GM20431 (cell line): ENCODE data around the gene ARMC7.
"Not testable (repeated sequence)": the region's sequence is repeated elsewhere in the genome, so short reads cannot be mapped to it uniquely, and the experiment has no call there.

Source experiments
- in situ Hi-C: fragments of 300-500 bp; cut with MseI, MboI; formaldehyde crosslinking; loops from one replicate; pipeline ENCODE4 v1.15.0; 2020; ENCODE audit warnings: low sequenced_read_pairs; ENCODE audit not compliant: unreplicated experiment

Gene ARMC7

DNA sequence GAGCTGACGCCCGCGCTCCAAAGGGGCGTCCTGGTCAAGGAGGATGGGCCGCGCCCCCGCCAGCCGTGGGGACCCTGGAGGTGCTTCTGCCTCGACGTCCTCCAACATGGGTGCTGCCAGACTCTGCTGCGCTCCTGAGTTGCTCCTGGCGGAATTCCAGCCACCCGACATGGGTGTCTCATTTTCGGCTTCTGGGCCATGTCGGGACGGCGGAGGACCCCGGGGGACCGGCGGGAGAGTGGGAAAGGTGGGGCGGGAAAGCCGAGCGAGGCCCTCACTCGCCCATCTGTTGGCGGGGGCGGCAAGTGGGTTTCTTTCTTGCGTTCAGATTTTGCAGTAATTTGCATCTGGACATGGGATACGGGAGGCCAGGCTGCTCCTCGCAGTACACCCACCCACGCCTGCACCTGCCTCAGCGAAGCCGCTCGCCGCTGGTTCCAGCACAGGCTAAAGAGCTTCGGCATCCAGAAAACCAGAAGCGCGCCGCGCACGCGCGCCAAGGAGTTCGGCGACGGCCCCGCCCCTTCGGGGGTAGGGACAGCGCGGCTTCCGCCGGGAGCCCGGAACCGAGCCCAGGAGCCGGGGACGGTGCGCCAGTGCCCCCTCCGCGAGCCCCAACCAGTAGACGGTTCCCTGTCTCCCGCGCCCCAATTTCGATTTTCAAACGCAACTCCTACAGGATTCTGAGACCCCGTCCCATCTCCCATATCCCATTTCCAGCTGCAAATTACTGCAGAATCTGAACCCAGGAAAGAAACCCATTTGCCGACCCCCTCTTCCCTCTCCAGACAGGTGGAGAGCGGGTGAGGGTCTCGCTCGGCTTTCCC is at the start of gene ARMC7:
ARMC7 (plus strand) TSS at position 563 of the 827 bp plus-strand sequence. CDS start 320 bp downstream, outside the sequence.
- in situ Hi-C loops, result no loop called here

GRCh38 chr17:75060434-75061054 is 49.2 kb upstream of the ARMC7 start:
- in situ Hi-C loops, result no loop called here

GRCh38 chr17:75061055-75061438 is 48.7 kb upstream of the ARMC7 start:
- in situ Hi-C loops, result no loop called here

- in situ Hi-C loops, result no loop called here
Observed at GRCh38 chr17:75061618-75062017, 48.2 kb upstream of the ARMC7 start.

DNA sequence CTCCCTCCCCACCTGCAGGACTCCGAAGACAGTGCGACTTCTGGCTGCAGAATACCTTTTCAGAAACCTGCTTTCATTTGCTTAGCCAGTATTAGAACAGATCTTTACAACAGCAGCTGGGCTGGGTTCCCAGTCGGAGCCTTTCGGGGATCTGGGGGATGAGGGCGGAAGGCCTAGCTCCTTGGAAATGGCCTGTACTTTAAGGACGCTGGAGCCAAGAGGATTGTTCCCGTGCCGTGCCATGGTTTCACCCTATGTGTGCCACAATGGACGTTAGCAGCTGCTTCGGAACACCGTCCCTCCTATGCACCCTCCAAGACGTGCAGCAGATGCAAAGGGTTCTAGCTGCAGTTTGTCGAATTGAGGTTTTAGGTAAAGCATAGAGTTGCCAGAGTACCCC is 46.6 kb upstream of the ARMC7 start:
- in situ Hi-C loops, result no loop called here

DNA sequence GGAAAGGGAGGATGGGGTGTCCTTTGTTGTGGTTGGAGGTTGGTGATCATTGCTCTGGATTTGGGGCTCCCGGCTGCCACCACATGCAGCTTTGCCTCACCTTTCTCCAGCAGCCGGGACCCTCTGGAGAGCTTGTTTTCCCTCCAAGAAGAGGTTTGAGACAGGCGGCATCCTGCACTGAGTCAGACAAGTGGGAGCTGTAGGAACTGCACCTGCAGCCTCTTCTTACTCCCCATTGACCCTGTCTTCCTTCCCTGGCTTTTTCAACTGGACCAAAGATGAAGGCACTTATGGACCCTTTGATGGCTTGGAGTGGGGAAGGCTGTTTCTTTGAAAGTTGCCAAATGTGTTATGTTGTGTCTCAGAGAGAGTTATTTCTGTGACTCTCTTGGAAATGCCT is 46.1 kb upstream of the ARMC7 start:
- in situ Hi-C loops, result no loop called here

DNA sequence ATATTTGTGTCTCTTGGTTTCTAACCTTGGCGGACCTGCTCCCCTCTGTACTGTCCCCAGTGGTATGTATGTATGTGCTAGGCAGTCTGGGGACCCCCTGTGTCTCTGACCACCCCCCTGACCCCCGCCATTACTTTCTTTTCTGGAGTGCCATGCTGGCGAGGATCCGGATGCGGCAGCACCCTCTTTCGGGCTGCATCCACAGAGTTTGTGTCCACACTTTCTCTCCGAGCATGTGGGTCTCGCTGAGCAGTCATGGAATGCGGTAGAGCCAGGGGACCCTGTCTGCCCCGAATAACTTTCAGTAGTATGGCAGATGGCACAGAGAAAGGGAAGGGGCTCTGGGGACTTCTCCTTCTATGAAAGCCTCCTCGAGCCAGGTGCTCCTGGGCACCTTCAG is 45.7 kb upstream of the ARMC7 start:
- in situ Hi-C loops, result no loop called here

- in situ Hi-C loops, result no loop called here
Observed at GRCh38 chr17:75064460-75064859, 45.3 kb upstream of the ARMC7 start.

DNA sequence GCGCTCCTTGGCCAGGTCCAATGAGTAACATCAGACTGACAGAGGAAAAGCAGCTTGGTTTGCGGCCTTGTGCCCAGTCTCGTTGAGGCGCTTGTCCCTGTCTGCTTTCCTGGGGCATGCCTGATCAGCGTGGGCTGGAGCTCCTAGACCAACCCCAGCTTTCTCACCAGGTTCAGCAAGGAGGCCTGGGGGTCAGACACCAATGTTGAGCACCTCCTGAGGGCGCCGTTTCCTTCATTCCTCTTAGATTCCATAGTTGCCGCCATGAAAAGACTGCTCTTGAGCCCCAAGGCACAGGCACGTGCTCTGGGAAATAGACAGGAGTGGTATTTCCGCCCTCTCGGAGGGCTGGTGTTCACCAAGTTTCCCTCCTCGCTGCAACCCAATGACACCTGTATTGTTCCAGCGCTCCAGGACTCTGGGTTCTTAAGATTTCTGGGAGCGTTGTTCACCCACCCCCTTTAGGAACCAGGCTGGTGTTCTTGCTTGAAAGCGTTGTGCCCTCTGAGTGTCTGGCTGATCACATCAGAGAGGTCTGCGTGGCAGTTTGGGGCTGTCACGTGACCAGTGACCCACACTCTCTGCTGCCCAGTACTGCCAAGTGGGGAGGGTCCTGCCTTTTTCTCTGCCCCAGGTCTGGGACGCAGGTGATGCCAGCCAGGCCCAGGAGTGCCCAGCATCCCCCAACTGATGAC is 44.8 kb upstream of the ARMC7 start:
- in situ Hi-C loops, result no loop called here

- in situ Hi-C loops, result no loop called here
Observed at GRCh38 chr17:75065562-75066151, 44.1 kb upstream of the ARMC7 start.

DNA sequence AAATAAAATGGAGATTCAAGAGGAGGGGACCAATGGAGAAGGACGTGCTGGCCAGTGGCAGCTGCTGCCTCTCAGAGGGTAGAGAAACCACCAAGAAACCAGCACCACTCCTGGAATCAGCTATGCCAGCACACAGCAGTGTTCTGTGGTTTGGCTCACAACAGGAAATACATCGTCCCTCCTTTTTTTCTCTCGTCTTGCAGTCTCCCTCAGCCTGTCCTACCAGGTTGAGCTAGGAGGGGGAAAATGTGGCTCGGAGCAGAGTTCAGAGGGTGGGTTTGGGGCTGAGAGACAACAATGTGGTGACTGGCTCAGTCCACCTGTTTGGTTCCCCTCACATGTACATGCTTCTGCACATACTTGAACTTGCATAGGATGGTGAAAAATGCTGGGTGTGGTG is 41.9 kb upstream of the ARMC7 start:
- in situ Hi-C loops, result no loop called here

DNA sequence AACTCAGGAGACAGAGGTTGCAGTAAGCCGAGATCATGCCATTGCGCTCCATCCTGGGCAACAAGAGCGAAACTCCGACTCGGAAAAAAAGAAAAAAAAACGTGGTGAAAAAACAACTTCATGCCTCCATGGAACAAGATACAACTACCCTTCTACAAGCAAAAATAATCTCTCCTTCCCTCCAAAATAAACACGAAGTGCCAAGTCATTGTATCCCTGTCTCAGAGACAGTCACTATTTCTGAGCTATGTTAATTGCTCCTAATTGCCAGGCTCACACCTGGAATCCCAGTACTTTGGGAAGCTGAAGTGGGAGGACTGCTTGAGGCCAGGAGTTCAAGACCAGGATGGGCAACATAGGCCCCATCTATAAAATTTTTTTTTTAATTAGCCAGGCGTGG is 41.0 kb upstream of the ARMC7 start:
- in situ Hi-C loops, result no loop called here

GRCh38 chr17:75069783-75070182 is 40.0 kb upstream of the ARMC7 start:
- in situ Hi-C loops, result no loop called here

DNA sequence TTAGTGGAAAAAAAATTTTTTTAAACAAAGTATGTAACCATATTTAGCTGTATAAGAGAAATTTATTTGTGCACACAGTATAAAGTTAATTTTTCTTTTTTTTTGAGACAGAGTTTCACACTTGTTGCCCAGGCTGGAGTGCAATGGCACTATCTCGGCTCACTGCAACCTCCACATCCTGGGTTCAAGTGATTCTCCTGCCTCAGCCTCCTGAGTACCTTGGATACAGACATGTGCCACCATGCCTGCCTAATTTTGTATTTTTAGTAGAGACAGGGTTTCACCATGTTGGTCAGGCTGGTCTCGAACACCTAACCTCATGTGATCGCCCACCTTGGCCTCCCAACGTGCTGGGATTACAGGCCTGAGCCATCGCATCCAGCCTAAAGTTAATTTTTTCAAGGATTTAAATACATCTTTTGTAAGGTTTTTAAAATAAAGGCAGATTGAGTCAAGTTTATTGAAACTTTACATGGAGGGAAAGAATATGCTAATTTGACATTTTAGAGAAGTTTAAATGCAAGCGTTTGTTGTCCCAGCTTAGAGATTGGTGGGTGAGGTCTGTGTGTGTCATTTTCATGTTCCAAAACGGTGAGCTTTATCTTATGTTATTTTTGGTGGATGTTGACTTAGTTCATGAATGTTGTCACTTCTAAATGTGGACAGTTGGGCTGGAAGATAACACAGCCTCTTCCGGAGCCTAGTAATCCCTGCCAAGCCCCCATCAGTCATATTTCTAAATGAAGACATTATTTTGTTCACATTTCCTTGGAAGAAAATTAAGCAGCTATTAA is 38.1 kb upstream of the ARMC7 start:
- in situ Hi-C loops, result not testable (repeated sequence)

DNA sequence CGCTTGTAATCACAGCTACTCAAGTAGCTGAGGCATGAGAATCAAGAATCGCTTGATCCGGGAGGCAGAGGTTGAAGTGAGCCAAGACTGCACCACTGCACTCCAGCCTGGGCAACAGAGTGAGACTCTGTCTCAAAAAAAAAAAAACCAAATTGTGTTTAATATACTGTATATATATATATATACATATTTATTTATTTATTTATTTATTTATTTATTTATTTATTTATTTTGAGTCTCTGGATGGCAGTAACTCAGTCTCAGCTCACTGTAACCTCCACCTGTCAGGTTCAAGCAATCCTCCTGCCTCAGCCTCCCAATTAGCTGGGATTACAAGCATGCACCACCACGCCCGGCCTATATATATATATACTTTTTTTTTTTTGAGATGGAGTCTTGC is 36.9 kb upstream of the ARMC7 start:
- in situ Hi-C loops, result not testable (repeated sequence)

- in situ Hi-C loops, result no loop called here
Observed at GRCh38 chr17:75073618-75074047, 36.1 kb upstream of the ARMC7 start.

- in situ Hi-C loops, result no loop called here
Observed at GRCh38 chr17:75074532-75074931, 35.2 kb upstream of the ARMC7 start.

- in situ Hi-C loops, result no loop called here
Observed at GRCh38 chr17:75075597-75076336, 34.0 kb upstream of the ARMC7 start.

GRCh38 chr17:75077072-75077495 is 32.7 kb upstream of the ARMC7 start:
- in situ Hi-C loops, result no loop called here
